ENCODE measurements around the gene YPEL1. TPM values are rescaled to one million over a fixed set of nuclear protein-coding genes. Genes with fewer than 3 reads are reported as not detected.

Gene YPEL1
- polyA plus RNA-seq, 3 donors, result 1.0 to 2.3 (median 2.0) TPM

- intact Hi-C loops (cut with micrococcal nuclease), result no loop called here
- no peak overlapping the region for H3K27ac Mint-ChIP-seq
- Histone ChIP-seq H4K20me1 (ENCODE audit: insufficient read depth, low read length) (no peaks in the 10 kb centered on the region), H3K27ac (ENCODE audit: low read depth in 1 of 2, low read length in 2 of 2) (no peak overlapping the region), H3K27me3 (ENCODE audit: control insufficient read depth in 2 of 2, insufficient read depth in 2 of 2, low read length in 2 of 2) (no peaks in the 10 kb centered on the region), H2AFZ (ENCODE audit: insufficient read depth, low read depth, low read length, poor library complexity, severe bottlenecking) (no peak overlapping the region), H3K36me3 (replicated peaks in 1 of 2; ENCODE audit: control insufficient read depth in 1 of 2, insufficient read depth in 2 of 2, low read length in 2 of 2) (no peaks in the 10 kb centered on the region), H3K79me2 (ENCODE audit: insufficient read depth, low read length) (no peaks in the 10 kb centered on the region), H3K4me3 (replicated peaks in 1 of 3; ENCODE audit: low read depth in 2 of 3, low read length in 3 of 3) (no peak overlapping the region), H3K9ac (ENCODE audit: insufficient read depth, low read length, poor library complexity, severe bottlenecking) (no peak overlapping the region), H3K4me1 (ENCODE audit: control insufficient read depth in 1 of 2, insufficient read depth in 2 of 2, low read length in 2 of 2) (peaks cover 0 to 7% of the 10 kb centered on the region in 2 donors), H3K4me2 (replicated peaks; ENCODE audit: extremely low read depth, low read length, poor library complexity, severe bottlenecking) (no peak overlapping the region), H3K9me3 (replicated peaks in 1 of 2; ENCODE audit: control insufficient read depth in 1 of 2, insufficient read depth in 1 of 2, low read length in 2 of 2) (no peaks in the 10 kb centered on the region)
- peaks cover 0 to 8% of the 10 kb centered on the region in 2 donors for H3K36me3 Mint-ChIP-seq
- no peak for DNase-seq
- no peak for TF ChIP-seq CTCF (IDR thresholded peaks at IDR 0.05)
- H3K4me3 Mint-ChIP-seq, result no peak overlapping the region
- H3K4me1 Mint-ChIP-seq, result peaks cover 8% of the 10 kb centered on the region
- 98% methylated on average over 7 of the region's 8 CpGs for WGBS (ENCODE audit: insufficient coverage)
- H3K9me3 Mint-ChIP-seq, result no peaks in the 10 kb centered on the region
- H3K27me3 Mint-ChIP-seq (ENCODE audit: low read depth in 3 of 3), result peaks cover 0 to 2% (median 0%) of the 10 kb centered on the region in 3 donors
Observed at GRCh38 chr22:21709688-21710087, 25.9 kb downstream of the YPEL1 start.

DNA sequence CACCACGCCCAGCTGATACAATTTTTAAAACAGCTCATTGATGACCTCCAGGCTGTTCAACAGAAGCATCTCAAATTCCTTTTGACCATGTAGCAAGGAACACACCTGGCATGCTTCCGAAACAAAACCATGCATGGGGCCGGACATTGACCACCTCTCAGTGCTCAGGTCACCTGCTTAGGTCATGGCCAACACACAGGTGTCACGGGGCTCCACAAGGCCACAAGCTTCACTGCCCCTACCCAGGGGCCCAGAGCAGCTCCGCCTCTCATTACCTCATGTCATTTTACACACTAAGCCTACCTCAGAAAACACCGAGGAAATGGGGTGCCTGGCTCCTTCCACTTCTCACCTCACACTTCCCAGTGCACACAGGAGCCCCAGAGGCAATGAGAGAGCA is 26.6 kb downstream of the YPEL1 start:
- Histone ChIP-seq H3K4me1 (ENCODE audit: control insufficient read depth in 1 of 2, insufficient read depth in 2 of 2, low read length in 2 of 2) (peaks cover 0 to 7% of the 10 kb centered on the region in 2 donors), H4K20me1 (ENCODE audit: insufficient read depth, low read length) (no peaks in the 10 kb centered on the region), H2AFZ (ENCODE audit: insufficient read depth, low read depth, low read length, poor library complexity, severe bottlenecking) (no peak overlapping the region), H3K9me3 (replicated peaks in 1 of 2; ENCODE audit: control insufficient read depth in 1 of 2, insufficient read depth in 1 of 2, low read length in 2 of 2) (no peaks in the 10 kb centered on the region), H3K36me3 (replicated peaks in 1 of 2; ENCODE audit: control insufficient read depth in 1 of 2, insufficient read depth in 2 of 2, low read length in 2 of 2) (no peaks in the 10 kb centered on the region), H3K27me3 (ENCODE audit: control insufficient read depth in 2 of 2, insufficient read depth in 2 of 2, low read length in 2 of 2) (no peaks in the 10 kb centered on the region), H3K9ac (ENCODE audit: insufficient read depth, low read length, poor library complexity, severe bottlenecking) (no peak overlapping the region), H3K79me2 (ENCODE audit: insufficient read depth, low read length) (no peaks in the 10 kb centered on the region), H3K4me2 (replicated peaks; ENCODE audit: extremely low read depth, low read length, poor library complexity, severe bottlenecking) (no peak overlapping the region), H3K4me3 (replicated peaks in 1 of 3; ENCODE audit: low read depth in 2 of 3, low read length in 3 of 3) (no peak overlapping the region), H3K27ac (ENCODE audit: low read depth in 1 of 2, low read length in 2 of 2) (no peak overlapping the region)
- WGBS (ENCODE audit: insufficient coverage), result 95% methylated on average over 6 of the region's 6 CpGs
- H3K9me3 Mint-ChIP-seq, result no peaks in the 10 kb centered on the region
- intact Hi-C loops (cut with micrococcal nuclease), result no loop called here
- H3K27me3 Mint-ChIP-seq (ENCODE audit: low read depth in 3 of 3), result peaks cover 0 to 2% (median 0%) of the 10 kb centered on the region in 3 donors
- no peak overlapping the region for H3K4me3 Mint-ChIP-seq
- no peak overlapping the region for H3K27ac Mint-ChIP-seq
- DNase-seq, result no peak
- peaks cover 8% of the 10 kb centered on the region for H3K4me1 Mint-ChIP-seq
- H3K36me3 Mint-ChIP-seq, result peaks cover 0 to 7% of the 10 kb centered on the region in 2 donors
- no peak for TF ChIP-seq CTCF (IDR thresholded peaks at IDR 0.05)

Data from CD14-positive monocyte (primary cell).